Activated CD4-positive, alpha-beta T cell treated with anti-CD3 and anti-CD28 coated beads, Interleukin-2, amount 50 U/mL, for 24 hours (primary cell): ENCODE results near the gene GRIK5.
"Not testable (repeated sequence)": the region's sequence is repeated elsewhere in the genome, so short reads cannot be mapped to it uniquely, and the experiment has no call there.

Source experiments
- DNase-seq, 2 donors: peaks; one replicate each; pipeline ENCODE4 v3.0.0-alpha.2; 2020; ENCODE audit warnings: low read depth in 1 of 2, low spot score in 1 of 2

The GRIK5 gene

GRCh38 chr19:42023121-42023942, 46.7 kb downstream of the GRIK5 start:
- DNase-seq, result no peak

- DNase-seq, result no peak
Measured at GRCh38 chr19:42022616-42023015, 47.4 kb downstream of the GRIK5 start.

DNA sequence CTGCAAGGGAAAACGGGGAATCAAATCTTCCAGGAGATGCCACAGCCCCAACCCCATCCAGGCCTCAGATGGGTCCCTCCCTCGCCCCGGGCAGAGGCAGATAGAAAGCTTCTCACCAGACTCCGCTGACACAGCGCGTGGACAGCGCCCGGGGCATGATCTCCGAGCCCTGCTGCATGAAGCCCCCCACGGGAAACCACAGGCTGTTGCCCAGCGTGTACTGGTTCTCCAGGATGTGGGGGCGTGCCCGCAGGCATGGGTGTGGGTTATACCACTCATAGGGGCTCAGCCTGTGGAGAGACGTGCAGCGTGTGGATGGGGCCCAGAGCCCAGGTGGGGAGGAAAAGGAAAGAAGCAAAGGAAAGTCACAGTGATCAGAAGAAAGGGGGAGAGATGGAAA, 48.8 kb downstream of the GRIK5 start:
- no peak for DNase-seq

- DNase-seq, result no peak
Measured at GRCh38 chr19:42018503-42019193, 51.4 kb downstream of the GRIK5 start.

DNA sequence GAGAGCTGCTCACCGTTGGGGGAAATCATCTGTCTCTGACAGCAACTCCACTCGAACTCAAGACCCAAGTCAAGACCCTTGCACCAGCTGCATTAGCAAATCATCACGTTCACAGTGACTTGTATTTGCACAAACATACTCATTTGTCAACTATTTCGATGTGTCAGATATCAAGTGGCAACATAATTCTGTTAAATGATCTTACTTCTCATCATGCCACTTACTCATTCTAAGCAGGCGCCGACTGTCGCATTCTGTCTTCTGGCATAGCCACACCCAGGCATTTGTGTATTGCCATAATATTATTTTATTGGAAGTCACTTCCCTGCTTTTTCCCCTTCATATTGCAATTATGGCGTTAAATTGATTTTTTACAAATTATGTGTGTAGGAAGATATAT, 53.0 kb downstream of the GRIK5 start:
- DNase-seq, result no peak

- not testable (repeated sequence) for DNase-seq
Measured at GRCh38 chr19:42012747-42013146, 57.3 kb downstream of the GRIK5 start.

DNA sequence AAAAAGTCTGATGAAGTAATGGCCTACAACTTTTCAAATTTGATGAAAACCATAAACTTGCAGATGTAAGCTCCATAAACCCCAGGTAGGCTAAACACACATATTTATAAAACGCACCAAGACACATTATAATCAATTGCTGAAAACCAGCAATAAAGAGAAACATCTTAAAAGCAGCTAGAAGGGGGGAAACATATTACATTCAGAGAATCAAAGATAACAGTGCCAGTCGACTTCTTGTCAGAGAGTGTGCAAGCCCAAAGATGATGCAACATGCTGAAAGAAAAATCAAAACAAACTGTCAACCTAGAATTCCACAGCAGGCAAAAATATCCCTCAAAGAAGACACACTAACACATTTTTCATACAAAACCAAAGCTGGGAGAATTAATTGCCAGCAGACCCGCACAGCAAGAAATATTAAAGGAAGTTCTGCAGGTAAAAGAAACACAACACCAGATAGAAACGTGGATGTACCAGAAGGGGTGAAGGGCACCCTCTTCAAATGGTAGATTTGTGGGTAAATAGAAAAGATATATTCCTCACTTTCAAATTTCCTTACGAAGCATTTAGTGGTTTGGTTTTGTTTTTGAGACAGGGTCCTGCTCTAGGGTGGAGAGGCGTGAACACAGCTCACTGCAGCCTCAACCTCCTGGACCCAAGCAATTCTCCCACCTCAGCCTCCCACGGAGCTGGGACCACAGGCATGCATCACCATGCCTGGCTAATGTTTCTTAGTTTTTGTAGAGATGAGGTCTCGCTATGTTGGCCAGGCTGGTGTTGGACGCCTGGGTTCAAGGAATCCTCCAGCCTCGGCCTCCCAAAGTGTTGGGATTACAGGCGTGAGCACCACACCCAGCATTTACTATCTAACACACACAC, 59.5 kb downstream of the GRIK5 start:
- no peak for DNase-seq

GRCh38 chr19:42006569-42006968, 63.4 kb downstream of the GRIK5 start:
- no peak for DNase-seq

DNA sequence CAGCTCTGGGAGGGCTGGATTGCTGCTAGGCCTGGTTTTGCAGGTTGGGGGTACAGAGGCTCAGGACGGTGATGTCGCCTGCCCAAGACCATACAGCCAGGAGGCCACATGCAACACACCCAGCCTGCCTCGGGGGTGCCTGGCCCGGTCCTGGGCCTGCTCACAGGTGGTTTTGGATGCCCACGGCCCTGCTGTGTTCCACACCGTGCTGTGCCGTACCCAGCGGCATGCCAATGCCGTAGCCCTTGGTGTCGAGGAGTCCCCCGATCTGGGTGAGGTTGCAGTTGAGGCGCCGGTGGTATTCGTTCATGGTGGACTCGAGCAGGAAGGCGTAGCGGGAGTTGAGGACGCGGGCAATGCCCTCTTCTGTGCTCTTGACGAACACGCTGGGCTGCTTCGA, 64.5 kb downstream of the GRIK5 start:
- DNase-seq, result no peak

DNA sequence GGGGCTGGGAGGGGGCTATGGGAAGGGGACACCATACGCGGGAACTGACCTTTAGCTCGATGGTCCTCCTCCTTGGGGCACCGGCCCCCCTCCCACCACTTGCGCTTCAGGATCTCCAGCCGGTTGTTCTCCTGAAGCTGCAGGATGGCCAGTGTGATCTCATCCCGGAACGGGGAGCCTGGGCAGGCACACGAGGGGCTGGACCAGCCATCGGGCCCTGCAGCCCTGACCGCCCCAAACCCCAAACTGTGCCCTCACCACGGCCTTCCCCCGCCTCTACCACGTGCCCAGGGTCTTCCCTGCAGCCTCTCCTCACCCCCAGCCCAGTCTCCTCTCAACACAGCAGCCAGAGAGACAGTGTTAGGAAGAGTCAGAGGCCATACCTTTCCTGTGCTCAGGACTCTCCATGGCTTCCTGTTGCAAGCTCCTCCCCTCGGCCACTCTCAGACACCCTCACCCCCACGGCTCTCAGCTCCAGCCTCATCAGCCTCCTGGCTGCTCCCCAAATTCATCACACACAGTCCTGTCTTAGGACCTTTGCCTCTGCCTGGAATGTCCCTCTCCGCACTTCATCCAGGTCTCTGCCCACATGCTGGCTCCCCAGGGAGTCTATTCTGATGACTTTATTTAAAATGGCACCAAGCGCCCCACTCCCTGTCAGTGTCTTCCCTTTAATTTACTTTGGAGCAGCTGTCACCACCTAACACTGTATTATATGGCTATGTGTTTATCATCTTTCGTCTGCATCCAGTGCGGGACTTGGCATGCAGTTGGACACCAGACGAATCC, 66.3 kb downstream of the GRIK5 start:
- no peak for DNase-seq

GRCh38 chr19:41999878-42000208, 70.2 kb downstream of the GRIK5 start:
- no peak for DNase-seq

GRCh38 chr19:41999071-41999877, 70.7 kb downstream of the GRIK5 start:
- no peak for DNase-seq

DNA sequence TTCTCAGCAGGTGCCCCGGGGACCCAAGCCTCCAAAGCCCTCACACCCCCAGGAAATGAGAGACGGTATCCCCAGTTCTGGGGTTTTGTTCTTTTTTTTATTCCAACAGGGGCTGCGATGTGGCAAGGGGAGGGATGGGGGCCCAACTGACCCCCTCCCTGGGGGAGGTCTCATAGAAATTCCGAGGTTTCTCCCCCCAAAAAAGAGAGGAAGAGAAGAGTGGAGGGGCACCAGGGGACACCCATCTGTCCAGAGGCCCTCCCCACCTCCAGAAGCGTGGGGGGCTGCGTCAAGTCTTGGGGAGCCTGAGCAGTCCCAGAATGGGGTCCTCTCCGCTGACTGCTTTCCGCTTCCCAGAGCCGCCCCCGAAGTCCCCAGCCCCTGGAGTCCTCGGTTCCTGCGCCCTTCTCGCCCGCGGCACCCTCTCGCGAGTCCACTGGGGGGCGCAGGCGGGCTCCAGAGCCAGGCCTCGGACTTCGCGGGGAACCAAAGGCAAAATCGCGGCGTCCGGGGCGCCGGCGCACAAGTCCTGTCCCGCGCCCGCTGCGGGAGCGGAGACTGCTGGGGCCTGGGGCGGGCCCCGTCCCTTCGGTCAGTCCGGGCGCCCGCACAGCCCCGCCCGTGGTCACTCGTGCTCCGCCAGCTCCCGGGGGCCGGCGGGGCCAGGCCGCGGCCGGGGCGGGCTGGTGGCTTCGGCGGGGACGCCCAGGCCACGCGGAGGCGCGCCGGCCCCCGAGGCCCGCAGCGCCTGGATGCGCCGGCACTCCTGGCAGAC, 71.6 kb downstream of the GRIK5 start:
- DNase-seq, result no peak

DNA sequence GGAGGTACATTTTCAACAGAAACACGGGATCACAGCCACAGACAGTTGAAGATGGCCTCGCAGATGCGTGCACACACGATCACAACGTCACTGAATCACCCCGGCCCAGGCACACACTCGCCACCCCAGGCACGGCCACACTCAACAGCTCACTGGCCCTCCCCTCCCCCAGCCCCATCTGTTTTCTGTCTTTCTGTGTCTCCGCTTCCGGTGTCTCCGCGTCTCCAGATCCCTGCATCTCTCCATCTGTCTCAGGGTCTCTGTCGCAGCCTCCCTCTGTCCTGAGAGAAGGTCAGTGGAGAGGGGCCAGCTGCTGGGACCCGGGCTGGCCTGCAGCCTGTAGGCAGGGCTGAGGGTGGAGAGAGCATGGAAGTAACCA, 72.2 kb downstream of the GRIK5 start:
- DNase-seq, result no peak

DNA sequence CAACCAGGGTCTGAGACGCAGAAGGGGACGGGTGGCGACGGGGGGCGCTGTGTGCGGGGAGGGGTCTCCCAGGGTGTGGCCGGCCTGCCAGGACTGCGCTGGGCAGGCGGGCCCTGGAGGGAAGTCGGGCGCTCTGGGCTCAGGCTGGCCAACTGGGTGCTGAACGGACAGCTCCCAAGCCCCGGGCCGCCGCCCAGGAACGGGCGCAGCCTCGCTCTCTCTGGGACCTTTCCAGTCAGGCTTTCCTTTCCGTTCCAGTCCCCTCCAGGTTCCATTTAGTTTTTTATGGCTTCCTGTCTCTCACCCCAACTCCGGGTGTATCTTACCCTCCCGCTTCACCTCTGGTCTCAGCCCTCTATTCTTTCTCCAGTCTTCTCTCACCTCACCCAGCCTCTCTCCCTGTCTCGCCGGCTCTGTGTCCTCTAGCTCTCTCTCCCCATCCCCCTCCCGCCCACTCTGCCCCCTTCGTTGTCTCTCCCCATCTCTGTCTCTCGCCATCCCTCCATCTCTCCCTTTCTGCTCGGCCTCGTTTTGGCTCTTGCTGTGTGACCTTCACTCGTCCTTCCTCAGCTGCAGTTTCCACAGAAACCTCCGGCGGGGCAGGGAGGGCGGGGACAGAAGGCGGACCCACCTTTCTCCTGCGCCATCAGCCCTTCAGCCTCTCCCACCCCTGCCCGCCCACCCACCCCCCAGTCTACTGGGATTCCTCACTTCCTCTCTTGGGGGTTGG, 72.7 kb downstream of the GRIK5 start:
- no peak for DNase-seq

- DNase-seq, result no peak
Measured at GRCh38 chr19:41995959-41996797, 73.8 kb downstream of the GRIK5 start.

GRCh38 chr19:41994994-41995958, 74.7 kb downstream of the GRIK5 start:
- DNase-seq, result no peak
